NCI-H2227 treated with DMSO at 0.1 percent for 48 hours (cell line): ENCODE data around the gene PRKACG.
"Not testable (repeated sequence)": the region's sequence is repeated elsewhere in the genome, so short reads cannot be mapped to it uniquely, and the experiment has no call there.

ENCODE experiments used
- DNase-seq: peaks from one replicate; lab custom pipeline; 2025; lab: John Stamatoyannopoulos, UW

PRKACG gene

DNA sequence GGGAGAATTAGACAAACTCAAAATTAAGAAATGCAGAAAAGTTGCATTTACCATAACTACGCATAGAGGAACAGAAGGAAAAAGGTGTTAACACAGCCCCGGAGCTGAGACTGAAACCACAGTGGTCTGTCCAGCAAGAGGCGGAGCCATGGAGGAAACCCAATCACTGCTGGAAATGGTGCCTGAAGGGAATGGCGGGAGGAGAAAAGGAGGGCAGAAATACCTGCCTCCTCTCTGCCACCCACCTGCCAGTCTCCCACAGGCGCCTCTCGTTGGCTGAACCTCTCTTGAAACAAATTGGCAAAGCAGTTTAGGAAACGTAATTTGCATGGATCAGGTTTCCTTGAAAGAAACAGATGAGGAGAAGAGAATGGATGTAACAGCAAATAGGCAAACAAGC is 9.7 kb upstream of the PRKACG start:
- no peak for DNase-seq

DNA sequence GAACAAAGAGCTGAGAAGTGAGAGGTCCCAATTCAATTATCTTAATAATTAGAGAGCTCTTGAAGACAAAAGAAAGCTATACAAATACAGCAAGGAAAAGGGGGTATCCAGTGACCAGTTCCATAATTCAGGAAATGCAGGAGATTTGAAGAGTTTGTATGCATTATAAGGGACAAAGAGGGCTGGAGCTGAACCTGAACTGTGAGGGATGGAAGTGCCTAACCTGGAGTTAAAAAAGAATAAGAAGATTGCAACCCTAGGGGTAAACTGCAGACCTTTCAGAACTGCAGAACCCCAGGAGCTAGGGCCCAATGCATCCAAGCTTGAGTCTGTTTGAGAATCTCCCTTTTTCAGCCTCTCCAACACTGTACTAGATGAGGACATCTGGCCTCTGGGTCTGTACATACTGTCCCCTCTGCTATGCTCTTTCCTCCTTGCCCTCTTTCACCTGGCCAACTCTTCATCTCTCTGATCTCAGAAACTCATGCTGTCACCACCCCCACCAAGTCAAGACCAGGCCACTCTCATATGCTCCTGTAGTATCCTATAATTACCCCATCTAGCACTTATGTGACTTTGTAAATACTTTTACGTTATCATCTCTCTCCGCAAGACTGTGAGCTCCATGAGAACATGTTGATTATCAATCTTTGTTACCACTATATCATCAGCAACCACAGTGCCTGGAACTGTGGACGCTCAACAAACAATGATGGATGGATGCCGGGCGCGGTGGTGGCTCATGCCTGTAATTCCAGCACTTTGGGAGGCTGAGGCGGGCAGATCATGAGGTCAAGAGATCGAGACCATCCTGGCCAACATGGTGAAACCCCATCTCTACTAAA is 6.6 kb upstream of the PRKACG start:
- no peak for DNase-seq

DNA sequence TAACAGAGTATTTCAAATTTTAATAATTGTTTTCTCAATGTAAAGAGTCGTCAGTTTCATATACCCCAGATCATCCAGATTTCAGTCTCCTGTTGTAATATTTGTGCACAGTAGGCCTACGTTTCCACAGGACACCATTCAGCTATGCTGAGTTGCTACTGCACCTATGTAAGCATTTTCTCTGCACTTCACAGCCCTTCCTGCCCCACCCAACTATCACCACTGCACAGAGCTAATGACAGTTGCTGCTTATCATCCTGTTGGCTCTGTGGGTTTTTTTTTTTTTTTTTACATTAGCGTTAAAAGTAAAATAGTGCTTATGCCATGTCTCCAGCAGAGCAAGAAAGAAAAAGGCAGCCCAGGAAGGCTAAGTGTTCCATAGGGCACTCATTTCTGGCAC is 5.9 kb upstream of the PRKACG start:
- peak; percentile 38 for DNase-seq

DNA sequence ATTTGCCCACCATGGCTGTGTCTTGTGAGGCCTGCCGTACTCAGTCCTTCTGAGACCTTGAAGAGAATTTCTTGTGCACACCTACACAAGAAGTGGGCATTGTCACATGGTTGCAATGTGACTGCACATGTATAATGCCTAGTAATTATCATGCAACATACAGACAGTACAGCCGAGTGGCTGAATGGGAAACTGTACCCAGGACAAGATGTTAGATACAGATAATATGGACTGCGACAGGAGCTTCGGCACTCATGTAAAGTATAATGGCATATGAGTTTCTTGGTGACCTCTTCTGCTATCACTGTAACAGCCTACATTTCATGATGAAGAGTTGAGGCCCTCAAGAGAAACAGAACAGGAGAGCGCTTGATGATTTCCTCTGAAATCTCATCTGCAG is 4.8 kb upstream of the PRKACG start:
- no peak for DNase-seq

DNA sequence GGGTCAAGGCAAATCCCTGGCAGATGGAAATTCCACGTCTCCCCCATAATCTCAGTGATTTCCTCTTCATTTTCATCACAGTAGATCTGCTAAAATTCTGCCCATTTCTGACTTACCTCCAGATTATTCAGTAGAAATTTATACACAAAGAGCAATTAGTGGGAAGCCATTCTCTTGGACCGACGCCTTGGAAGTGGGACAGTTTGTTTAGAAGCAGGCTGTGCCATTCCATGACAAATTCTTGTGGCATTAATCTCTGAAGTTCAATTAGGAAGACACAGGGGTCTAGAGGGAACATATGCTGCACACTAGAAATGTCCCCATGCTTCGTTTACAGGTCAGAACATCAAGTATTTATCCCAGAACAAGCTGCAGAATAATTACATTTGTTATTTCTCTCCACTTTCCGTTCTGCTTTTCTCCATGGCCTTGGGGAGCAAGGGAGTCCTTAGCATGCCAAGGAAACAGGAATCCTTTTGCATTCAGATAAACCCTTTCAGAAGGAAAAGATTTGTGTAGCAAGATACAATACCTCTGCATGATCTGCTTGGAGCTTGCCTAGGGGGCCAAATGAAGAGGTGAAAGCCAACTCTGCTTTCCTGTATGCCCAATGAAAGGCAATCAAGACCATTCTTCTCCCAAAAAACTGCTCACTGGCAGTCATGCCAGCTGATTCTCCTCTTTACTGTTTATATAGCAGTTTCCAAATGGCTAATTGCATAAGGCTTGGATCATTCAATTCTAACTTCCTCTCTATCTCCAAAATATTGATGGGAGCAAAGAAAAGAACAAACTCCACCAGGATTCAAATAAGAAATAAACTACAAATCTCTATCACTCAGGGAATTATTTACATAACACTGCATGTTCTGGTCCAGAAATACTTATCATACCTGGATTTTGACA is 2.5 kb upstream of the PRKACG start:
- no peak for DNase-seq

DNA sequence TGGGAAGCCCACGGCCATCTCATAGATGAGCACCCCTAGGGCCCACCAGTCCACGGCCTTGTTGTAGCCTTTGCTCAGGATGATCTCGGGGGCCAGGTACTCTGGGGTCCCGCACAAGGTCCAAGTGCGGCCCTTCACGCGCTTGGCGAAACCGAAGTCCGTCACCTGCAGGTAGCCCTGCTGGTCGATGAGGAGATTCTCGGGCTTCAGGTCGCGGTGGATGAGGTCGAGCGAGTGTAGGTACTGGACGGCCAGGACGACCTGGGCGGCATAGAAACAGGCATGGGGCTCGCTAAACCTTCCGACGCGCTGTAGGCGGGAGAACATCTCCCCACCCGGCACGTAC is 558 bp downstream of the PRKACG start:
- DNase-seq: no peak

DNA sequence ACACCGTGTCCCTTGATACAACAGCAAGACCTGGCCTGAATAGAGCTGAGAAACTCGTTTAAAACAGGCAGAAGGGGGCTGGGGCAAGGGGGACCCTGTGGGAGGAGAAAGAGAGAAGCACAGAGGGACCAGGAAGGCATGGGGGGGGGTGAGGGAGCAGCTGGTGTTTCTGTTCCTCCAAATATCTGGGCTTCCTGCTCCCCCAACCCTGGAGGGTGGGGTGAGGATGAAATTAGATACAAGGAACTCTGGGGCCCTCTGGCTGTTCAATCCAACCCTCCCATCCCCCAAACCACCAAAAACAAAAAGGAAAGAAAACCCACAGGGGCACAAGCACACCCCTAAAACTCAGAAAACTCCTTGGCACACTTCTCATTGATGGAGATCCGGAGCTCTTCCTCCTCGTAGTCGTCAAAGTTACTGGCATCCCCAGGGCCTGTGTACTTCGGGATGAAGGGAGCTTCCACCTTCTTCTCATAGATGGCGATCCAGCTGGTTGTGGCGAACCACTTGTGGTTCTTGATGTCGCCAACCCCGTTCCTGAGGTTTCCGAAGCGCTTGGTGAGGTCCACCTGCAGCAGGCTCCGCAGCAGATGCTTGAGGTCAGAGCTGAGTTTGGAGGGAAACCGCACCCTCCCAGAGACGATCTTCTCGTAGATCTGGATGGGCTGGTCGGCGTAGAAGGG is 1.1 kb downstream of the PRKACG start:
- no peak for DNase-seq

DNA sequence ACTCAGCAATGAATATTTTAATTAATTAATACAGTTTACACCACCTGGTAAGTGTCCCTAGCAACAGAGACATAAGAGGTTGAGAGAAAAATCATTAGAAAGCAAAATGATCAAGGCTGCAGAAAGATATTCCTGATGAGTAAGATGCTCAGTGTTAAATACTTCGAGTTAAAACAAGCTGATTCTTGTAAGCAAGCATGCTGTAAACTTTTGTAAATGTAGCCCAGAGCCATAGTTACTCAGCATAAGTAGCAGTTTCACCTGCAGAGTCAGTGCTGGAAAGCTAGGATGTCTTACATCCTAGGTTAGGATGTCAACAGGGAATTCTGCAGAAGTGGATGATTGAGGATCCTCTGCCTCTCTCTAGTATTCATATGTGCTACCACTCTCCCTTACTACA is 4.2 kb downstream of the PRKACG start:
- DNase-seq: no peak

DNA sequence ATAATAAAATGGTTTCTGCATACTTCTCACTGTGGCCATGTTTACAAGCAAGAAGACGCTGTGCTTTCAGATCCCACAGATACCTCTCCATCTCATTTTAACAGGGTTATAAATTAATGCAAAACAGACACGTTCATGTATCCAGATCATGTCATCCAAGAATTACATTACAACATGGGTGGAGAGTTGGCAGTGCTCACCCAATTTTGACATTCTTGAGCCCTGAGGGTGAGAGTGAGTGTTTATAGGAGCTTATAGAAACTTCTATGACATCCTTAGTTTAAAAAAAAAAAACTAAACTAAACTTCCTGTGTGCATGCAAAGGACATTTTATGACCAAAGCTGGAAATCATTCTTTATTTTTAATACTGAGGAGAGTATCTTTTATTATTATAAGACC is 9.1 kb downstream of the PRKACG start:
- DNase-seq: no peak

DNA sequence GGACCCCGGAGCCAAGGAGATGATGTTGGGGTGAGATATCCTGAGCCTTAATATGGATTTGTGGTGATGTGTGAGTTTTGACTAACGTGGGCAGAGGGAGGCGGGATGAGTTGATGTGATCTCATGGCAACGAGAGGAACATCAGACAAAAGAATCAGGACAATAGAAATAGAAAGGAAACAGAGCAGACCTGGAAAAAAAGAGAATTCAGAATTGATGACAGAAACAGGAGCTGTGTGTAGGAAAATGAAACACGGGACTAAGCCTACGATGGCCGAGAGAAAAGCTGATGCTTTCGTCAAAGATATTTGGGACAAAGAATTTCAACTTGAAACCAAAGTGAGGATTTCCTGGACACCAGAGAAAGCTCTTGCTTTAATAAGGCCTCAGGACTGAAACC is 10.9 kb downstream of the PRKACG start:
- no peak for DNase-seq

DNA sequence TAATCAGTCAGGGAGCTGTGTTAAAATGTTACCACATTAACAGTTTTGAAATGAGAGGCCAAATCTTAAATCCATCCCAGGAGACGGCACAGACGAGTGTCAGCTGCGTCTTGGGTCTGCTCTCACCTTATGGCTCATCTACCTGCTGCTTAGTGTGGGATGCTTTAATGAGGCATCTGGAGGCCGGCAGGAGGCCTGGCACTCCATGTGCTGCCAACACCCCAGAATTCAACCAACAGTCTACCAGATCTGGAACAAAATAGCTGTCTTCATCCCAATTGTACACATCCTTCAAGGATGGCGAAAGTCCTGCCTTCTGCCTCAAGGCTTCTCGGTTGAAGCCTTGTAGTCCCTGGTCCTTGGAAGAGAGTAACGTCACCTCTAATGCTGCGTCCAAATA is 12.0 kb downstream of the PRKACG start:
- DNase-seq: no peak

DNA sequence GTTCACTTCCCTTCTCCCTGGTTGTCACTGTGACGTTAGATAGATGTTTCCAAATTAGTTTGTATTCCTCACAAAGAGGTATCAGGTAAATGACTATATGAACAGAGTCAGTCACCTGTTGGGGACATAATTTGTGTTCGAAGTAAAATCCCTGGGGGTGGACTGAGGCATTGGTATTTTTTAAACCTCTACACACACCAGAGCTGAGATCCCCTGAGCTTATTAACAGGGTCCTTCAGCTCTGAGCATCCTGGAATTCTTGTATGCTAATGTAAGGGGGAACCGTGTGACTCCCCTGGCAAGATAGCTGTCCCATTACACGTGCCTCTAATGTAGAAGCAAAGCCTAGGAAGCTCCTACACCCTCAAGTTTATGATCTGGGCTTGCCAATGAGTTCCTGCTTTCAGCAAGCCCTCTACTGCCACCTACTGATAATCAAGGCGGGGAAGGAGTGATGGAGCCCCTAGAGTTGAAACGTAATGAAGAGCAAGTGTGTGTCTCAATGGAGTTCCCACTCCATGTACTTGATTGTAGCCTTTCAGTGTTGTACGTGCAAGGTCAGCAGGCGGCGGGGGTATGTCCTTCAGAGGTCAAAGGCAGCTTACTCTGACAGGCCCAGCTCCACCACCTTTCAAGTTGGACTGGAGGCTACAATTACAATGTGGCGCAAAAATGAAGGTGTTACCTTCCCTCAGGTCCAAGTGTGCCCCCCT is 14.4 kb downstream of the PRKACG start:
- peak; percentile 54 for DNase-seq

DNA sequence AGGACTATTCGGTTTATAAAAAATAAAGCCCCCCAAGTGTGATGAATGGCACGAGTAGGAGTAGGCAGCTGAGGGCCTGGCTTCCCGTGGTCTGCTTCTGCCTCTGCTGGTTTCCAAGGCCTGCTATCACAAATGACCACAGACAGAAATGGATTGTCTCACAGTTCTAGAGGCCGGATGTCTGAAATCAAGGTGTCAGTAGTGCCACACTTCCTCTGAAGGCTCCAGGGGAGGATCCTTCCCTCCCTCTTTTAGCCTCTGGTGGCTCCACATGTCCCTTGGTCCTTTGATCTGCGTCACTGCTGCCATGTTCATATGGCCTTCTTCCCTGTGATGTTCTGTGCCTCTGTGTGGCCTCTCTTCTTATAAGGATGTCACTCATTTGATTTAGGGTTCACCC is 15.1 kb downstream of the PRKACG start:
- no peak for DNase-seq

DNA sequence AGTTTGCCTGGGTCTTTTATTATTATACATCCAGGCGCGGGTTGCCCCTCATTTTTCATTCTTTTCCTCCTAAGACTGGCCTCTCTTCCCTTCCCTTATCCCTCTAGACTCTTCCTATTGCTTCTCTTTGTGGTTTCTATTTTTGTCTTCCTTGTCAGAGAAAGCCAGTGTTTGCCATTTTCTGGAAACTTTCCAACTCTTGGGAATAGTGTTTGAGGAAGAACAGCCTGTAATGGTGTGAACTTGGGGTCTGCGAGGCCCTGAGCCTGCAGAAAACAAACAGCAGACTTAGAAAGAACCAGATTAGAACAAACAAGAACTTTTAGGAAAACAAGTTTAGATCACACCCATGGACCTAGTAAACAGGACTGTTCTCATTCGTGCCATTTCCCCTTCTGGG is 15.5 kb downstream of the PRKACG start:
- DNase-seq: no peak

DNA sequence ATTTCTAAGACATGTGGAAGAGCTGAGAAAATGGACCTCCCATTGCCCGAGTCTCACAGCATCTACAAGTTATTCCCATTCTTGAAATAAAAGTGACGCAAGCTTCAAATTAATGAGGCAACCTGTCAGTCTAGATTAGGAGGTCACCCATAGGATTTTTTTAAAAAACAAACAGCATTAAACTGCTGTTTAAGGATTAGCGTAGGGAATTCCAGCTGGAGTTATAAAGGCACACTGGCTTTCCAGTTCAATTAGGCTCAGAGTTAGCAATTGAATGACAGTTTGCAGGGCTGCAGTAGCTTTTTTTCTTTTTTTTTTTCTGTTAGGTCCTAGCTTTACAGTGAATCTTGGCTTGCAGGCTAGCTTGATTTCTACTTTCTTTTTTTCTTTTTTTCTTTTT is 16.2 kb downstream of the PRKACG start:
- DNase-seq: no peak

DNA sequence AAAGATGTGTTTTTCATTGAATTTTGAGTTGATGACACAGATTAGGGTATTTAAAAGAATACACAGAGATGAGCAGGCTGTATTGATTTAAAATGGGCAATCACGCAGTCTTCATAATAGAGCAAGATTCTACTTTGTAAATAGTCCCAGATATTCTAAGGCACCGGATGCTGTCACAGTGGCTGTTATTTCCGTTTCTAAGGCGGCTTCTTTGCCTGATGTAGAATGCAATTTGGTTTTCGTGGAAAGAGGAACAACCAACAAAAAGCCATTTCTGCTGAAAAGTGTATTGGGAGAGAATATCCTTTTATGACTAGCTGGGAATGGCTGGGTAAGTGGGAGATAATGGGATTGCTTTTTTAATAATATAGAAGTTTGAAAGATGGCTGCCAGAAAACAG is 17.5 kb downstream of the PRKACG start:
- no peak for DNase-seq

DNA sequence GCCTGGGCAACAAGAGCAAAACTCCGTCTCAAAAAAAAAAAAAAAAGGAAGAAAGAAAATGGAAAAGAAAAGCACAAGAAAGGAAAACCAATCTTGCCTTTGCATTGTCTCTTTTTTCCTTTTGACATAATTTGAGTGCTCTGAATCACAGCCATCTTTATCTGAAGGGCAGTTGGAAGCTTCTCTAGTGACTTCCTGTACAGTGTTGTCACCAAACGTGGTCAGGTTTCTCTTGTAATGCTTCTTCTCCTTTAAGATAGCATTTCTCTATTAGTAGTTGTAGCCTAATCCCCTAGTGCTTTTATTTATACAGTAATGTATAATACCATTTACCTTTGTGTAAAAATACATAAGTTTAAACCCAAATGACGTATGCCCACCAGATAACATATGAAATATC is 18.1 kb downstream of the PRKACG start:
- DNase-seq: no peak

DNA sequence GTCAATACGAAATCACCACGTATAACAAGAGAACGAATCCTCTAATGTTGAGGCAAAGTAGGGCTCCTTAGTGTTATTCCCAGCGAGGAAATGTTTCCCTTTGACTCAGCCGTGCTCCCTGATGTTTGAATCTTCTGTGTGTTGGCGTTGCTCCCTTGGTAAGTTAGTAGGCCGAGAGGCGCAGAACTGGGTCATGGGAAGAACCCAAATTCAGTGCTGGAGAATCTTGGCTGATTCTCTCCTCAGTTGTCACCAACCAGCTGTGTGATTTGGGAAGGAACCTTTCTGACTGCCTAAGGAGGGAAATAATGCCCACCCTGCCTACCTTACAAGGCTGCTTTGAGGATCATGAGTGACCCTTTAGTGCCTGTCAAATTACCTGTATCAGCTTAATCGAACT is 22.5 kb downstream of the PRKACG start:
- DNase-seq: no peak

DNA sequence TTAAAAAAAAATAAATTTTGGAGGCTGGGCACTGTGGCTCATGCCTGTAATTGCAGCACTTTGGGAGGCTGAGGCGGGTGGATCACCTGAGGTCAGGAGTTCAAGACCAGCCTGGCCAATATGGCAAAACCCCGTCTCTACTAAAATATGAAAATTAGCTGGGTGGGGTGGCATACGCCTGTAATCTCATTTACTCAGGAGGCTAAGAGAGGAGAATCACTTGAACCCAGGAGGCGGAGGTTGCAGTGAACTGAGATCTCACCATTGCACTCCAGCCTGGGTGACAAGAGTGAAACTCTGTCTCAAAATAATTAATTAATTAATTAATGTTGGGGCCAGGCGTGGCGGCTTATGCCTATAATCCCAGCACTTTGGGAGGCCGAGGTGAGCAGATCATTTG is 27.0 kb downstream of the PRKACG start:
- DNase-seq: not testable (repeated sequence)

DNA sequence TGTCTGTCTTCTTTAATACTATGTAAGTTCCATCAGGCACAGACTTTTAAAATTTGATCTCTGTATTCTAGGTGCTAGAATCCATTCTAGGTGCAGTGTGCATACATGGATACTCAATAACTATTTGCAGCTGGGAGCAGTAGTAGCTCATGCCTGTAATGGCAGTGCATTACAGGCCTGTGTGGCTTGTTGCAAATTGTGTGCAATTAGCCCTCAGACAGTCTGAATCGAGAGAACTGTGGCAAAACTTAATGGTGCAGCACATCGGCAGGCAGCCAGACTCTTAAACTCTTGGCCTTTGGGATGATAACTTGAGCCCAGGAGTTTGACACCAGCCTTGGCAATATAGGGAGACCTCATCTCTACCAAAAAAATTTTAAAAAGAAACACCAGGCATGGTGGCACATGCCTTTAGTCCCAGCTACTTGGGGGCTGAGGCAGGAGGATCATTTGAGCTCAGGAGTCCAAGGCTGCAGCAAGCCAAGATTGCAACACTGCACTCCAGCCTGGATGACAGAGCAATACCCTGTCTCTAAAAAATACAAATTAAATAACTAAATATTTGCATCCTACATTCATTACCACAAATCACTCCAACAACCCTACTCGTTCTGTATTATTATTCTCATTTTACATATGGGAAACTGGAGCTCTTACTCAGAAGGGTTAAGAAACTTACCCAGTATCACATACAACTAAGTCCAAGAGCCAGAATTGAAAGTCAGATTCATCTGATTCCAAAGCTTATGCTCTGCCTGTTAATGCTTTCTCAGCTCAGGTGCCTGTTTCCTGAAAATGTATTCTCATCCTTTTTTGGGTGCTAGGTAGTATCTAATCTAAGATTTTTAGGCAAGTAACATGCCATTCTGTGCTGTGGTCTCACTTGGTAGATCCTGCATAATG is 30.1 kb downstream of the PRKACG start:
- DNase-seq: no peak

DNA sequence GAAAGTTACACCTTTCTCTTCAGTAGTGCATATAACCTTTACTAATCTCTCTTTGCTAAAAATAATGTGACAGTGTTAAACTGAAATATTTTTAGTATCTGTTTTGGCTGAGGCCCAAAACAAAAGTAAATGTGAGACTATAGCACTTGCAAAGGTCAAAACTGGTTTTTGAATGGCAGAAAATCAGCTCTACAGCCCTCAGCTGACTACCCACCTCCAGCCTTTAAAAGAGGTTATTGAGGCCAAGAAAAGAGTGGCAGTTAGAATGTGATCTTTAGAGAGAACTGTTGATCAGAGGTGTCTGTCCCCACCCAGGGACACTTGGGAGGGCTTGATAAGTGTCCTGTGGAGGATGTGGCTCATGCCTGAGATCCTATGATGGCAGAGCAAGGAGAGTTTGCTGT is 30.9 kb downstream of the PRKACG start:
- no peak for DNase-seq
